Hindlimb muscle (tissue), 1 donor: ENCODE results near the gene PPIG. TPM values are rescaled to one million over a fixed set of nuclear protein-coding genes. Genes with fewer than 3 reads are reported as not detected.
"Not testable (repeated sequence)": the region's sequence is repeated elsewhere in the genome, so short reads cannot be mapped to it uniquely, and the experiment has no call there.

ENCODE experiments used
- DNase-seq: peaks from one replicate; pipeline ENCODE4 v3.0.0-alpha.2; 2013
- polyA plus RNA-seq: library from polyadenylated mRNA; unstranded; fragments of 120-200 nt; gene quantifications from one replicate; pipeline ENCODE4 v1.2.1, GENCODE V29; 2013; ENCODE audit not compliant: insufficient read length

The PPIG gene
- polyA plus RNA-seq: 44.8 TPM

DNA sequence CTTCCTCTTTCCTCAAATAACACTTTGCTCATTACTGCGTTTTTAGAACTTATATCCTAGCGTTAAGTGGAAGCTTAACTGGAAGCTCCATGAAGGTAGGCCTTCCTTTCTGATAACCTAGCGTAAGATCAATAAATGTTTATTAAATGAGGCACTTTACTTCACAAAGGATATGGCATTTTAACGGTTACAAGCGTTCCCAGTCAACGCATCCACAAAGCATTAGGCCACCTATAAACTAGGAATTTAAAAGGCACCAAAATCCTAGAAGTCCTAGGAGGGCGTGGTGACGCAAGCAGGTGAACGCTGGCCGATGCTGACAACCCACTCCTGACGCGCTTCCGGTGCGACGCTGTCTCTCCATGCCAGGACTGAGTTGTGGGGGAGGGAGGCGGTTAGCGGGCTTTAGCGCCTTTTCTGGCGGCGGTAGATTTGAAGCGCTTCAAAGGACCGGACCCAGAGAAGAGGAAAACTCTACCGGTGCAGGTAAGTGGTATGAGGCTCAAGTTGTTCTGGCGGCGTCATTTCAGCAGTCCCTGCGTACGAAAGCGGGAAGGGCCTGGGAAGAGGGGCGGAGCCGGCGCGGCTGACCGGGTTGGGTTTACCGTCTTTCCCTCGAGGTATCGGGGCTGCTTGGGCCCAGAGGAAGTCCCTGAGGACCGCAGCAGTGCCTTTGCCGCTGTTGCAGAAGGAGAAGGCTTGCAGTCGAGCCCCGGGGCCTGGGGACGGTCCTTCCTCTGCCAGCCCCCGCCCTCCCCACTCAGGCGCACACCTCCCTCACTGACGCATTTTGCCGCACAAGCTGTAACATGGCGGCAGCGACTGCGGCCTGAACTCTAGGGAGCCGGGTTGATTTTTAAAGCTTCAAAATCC, at the start of gene PPIG:
Gene PPIG, plus strand, starts transcription at position 347 of the 873 bp plus-strand sequence. CDS start 19,691 bp downstream, outside the sequence.
- DNase-seq: peak; percentile 92

DNA sequence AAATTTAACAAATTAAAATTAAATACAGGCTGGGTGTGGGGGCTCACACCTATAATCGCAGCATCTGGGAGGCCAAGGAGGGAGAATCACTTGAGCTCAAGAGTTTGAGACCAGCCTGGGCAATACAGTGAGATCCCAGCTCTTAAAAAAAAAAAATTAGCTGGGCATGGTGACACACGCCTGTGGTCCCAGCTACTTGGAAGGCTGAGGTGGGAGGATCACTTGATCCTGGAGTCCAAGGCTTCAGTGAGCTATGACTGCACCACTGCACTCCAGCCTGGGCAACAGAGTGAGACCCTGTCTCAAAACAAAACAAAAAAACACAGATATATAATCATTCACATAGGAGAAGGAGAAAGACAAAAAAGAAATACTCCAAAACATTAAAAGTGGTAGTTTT, 44.7 kb upstream of the PPIG start:
- not testable (repeated sequence) for DNase-seq

GRCh38 chr2:169540146-169540545, 44.0 kb upstream of the PPIG start:
- no peak for DNase-seq

GRCh38 chr2:169542433-169542832, 41.7 kb upstream of the PPIG start:
- no peak for DNase-seq

DNA sequence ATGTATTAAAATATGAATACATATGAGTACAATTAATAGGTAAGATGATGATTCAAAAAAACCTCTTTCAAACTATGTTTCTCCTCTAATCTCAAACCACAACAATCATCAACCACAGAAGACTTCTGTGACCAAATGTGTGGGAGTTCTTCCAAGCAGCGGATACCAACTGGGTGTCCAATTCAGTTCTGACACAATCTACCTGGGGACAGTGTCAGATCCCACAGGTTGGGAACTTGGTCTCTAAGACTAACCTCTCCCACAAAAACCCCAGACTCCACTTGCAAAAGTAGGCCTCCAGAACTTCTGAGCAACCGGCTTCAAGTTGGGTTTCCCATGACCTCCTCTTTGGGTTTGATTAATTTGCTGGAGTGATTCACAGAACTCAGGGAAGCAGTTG, 37.4 kb upstream of the PPIG start:
- DNase-seq: no peak

GRCh38 chr2:169561364-169561763, 22.8 kb upstream of the PPIG start:
- no peak for DNase-seq

GRCh38 chr2:169562084-169562483, 22.1 kb upstream of the PPIG start:
- DNase-seq: not testable (repeated sequence)

DNA sequence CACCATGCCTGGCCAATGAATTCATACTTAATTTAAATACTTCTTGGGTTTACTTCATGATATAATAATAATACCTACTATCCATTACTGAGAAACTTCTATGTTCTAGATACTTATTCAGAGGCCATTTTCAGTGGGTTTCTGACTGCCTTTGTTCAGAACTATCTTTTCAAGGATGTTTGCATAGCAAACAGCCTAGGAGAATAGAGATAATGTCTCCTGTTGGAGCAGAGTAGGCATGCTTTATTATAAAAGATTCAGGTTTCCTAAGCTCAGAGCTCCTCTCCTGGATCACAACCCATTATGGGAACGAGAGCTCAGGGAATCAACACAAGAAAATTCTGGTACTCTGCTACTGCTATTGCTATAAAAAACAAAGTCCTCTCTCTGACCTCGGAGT, 21.6 kb upstream of the PPIG start:
- no peak for DNase-seq

GRCh38 chr2:169565686-169566085, 18.5 kb upstream of the PPIG start:
- DNase-seq: no peak

DNA sequence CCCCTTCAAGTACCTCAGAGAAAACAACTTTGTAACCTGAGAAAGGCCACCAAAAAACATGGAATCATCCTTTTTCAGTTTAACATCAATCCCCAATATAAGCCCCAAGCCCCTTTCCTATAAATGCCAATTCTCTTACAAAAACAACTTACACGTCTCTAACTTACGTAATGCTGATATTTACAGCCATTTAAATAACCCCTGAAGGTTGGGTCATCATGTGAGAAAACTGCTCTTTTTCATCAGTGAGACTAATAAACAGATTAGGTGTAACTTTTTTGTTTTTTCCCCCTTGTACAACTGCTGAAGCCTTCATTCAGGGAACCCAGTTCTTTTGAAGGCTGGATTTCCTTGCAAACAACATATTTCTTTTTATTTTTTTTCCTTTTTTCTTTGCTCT, 14.2 kb upstream of the PPIG start:
- DNase-seq: no peak

DNA sequence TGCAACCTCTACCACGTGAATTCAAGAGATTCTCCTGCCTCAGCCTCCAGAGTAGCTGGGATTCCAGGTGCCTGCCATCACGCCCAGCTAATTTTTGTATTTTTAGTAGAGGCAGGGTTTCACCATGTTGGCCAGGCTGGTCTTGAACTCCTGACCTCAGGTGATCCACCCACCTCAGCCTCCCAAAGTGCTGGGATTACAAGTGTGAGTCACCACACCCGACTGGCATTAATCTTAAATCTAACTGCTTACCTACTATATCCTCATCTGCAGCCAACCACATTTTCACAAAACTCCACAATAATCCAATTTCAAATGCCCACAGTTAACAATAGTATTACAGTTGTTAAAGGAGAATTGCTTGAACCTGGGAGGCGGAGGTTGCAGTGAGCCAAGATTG, 13.4 kb upstream of the PPIG start:
- not testable (repeated sequence) for DNase-seq

DNA sequence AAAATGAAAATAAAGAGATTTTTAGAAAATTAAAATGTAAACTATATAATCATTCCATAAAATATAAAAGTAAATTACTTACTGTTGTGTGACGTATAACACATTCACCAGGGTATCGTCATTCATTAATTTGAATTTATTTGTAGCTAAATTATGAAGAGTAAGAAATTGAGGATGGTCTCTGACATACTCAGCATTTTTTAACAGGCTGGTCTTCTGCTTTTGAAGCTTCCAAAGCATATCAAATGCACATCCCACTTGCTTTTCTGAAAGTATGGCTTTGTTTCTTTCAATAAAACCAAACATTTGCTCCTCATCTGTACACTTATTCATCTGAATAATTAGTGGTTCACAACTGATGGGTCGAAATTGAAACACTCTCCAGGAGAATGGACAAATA, 12.6 kb upstream of the PPIG start:
- no peak for DNase-seq

DNA sequence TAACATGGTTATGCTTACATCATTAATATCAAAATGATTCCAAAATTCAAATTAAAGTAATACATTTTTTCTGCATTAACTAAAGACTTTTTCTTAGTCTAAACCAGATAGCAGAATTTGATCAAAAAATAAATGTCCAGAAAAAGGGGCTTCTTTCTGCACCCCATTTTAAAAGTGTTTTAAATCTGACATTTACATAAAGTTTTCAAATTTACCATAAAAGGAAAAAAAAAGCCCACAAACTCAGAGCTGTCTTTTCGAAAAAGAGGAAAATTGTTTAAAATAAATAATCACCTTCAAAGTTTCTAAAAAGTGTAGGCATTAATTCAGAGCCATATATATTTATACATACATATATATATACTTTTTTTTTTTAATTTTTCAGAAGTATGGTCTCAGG, 12.0 kb upstream of the PPIG start:
- DNase-seq: no peak

GRCh38 chr2:169572821-169573159, 11.4 kb upstream of the PPIG start:
- no peak for DNase-seq

- DNase-seq: peak; percentile 88
These were observed 10.8 kb upstream of the PPIG start, which contains the start of gene FASTKD1 for GRCh38 chr2:169573160-169573973. FASTKD1 (minus strand) TSS chr2:169573865; CDS start chr2:169572029, 1,836 bp downstream.

GRCh38 chr2:169573974-169574299, 10.2 kb upstream of the PPIG start:
- no peak for DNase-seq

DNA sequence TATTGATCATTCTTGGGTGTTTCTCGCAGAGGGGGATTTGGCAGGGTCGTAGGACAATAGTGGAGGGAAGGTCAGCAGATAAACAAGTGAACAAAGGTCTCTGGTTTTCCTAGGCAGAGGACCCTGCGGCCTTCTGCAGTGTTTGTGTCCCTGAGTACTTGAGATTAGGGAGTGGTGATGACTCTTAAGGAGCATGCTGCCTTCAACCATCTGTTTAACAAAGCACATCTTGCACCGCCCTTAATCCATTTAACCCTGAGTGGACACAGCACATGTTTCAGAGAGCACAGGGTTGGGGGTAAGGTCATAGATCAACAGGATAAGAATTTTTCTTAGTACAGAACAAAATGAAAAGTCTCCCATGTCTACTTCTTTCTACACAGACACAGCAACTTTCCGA, 9.6 kb upstream of the PPIG start:
- DNase-seq: not testable (repeated sequence)

GRCh38 chr2:169575264-169575663, 8.9 kb upstream of the PPIG start:
- DNase-seq: not testable (repeated sequence)

DNA sequence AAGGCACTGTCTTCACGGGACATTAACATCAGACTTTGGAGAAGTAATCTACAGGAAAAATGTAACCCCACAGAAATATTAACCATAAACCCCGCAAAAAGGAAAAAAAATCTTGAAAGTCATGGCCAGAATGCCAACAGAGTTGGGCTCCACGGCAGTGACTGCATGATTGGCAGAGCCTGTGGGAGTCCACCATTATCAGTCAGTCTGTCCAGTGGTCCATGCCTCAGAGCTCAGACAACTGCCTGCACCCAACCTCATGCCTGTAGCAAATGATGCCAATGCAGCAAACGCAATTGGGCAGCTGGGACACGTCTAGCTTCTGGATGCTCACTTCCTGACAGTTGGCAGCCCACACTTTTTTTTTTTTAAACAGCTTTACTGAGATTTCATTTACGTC, 5.1 kb upstream of the PPIG start:
- DNase-seq: no peak

DNA sequence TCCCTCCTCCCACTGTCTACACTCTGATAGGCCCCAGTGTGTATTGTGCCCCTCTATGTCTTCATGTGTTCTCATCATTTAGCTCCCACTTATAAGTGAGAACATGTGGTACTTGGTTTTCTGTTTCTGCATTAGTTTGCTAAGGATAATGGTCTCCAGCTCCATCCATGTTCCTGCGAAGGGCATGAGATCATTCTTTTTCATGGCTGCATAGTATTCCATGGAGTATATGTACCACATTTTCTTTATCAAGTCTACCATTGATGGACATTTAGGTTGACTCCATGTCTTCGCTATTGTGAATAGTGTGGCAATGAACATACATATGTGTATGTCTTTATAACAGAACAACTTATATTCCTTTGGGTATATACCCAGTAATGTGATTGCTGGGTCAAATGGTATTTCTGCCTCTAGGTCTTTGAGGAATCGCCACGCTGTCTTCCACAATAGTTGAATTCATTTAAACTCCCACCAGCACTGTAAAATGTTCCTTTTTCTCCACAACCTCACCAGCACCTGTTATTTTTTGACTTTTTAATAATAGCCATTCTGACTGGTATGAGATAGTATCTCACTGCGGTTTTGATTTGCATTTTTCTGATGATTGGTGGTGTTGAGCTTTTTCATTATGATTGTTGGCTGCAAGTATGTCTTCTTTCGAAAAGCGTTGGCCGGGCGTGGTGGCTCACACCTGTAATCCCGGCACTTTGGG, 1.4 kb upstream of the PPIG start:
- DNase-seq: not testable (repeated sequence)

DNA sequence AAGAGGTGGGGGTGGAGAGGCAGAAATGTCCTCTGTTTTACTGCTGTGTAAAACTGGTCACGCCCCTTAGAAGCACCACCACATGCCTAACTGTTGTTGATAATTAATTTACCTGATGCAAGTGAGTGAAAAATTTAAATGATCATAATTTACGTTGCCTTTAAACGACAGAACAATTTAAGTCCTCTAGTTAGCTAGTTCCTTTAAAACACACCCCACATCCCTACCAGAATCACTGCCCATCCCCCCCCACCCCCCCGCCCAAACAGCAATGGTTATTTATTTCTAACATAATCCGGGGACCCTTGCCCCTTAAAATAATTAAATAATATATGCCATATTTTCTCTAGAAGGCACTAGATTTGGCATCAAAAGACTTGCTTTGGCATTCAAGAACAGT, 633 bp upstream of the PPIG start:
- DNase-seq: no peak

DNA sequence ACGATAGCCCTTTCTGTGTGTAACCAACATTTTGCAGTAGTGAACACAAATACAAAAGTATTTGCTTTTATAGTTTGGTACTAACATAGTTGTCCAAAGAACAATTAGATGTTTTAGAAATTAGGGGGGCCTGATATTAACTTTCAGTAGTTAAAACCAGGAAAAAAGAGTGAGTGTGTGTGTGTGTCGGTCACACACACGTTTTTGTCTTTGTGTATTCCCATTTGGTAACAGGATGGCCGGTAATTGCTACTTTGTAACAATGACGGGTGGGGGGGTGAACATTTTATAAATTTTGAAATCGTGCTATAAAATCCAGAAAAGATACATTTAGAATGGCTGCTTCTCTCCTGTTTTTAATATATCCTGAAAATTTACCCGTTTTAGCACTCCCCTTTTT, 1.5 kb downstream of the PPIG start:
- no peak for DNase-seq

DNA sequence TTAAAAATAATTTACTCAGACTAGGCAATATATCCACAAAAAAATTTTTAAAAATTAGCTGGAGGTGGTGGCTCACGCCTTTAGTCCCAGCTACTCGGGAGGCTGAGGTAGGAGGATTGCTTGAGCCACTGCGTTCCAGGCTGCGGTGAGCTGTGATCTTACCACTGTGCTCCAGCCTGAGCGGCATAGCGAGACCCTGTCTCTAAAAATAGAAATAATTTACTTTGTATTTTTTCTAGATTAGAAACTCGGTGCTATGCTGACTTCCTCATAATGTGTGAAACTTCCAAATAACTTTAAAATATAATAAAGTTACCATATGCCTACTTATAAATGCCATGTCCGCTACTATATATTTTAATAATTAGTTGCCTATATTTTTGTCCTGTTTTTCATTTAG, 6.7 kb downstream of the PPIG start:
- DNase-seq: no peak
